KOPT-K1 (cell line): ENCODE data around the gene SNX30.

ENCODE experiments used
- H3K27ac ChIP-seq: fragments of 200-600 bp; sonication (generic); 2 replicates; pipeline ENCODE4 v1.5.1; 2016; ENCODE audit warnings: antibody characterized with exemption, mild to moderate bottlenecking, low read depth, low read length; ENCODE audit not compliant: poor library complexity, severe bottlenecking
- H3K36me3 ChIP-seq: fragments of 200-600 bp; sonication (generic); 2 replicates; pipeline ENCODE4 v1.5.1; 2017; ENCODE audit warnings: antibody characterized with exemption, mild to moderate bottlenecking, low read length, moderate library complexity; ENCODE audit not compliant: insufficient read depth
- H3K9me3 ChIP-seq: fragments of 200-600 bp; sonication (generic); 2 replicates; pipeline ENCODE4 v1.5.1; 2017; ENCODE audit warnings: antibody characterized with exemption, low read length, mild to moderate bottlenecking; ENCODE audit not compliant: insufficient read depth, poor library complexity, severe bottlenecking

SNX30 gene

GRCh38 chr9:112861638-112862555, 111.3 kb downstream of the SNX30 start:
- Histone ChIP-seq H3K9me3 (no peaks in the 10 kb centered on the region), H3K27ac (no peak overlapping the region)

GRCh38 chr9:112863214-112863613, 112.7 kb downstream of the SNX30 start:
- no peaks in the 10 kb centered on the region for H3K36me3 ChIP-seq
- H3K9me3 ChIP-seq = no peaks in the 10 kb centered on the region
- H3K27ac ChIP-seq = no peak overlapping the region

More at GRCh38 chr9:112861638-112862555, 111.3 kb downstream of the SNX30 start:
- no peaks in the 10 kb centered on the region for H3K36me3 ChIP-seq

- Histone ChIP-seq H3K9me3 (no peaks in the 10 kb centered on the region), H3K36me3 (no peaks in the 10 kb centered on the region), H3K27ac (no peak overlapping the region)
Measured at GRCh38 chr9:112863746-112864145, 113.2 kb downstream of the SNX30 start.

- H3K36me3 ChIP-seq = no peaks in the 10 kb centered on the region
- no peak overlapping the region for H3K27ac ChIP-seq
- no peaks in the 10 kb centered on the region for H3K9me3 ChIP-seq
Measured at GRCh38 chr9:112864403-112864802, 113.8 kb downstream of the SNX30 start.

- H3K27ac ChIP-seq = no peak overlapping the region
- no peaks in the 10 kb centered on the region for H3K36me3 ChIP-seq
- H3K9me3 ChIP-seq = no peaks in the 10 kb centered on the region
Measured at GRCh38 chr9:112864982-112865381, 114.4 kb downstream of the SNX30 start.

- no peaks in the 10 kb centered on the region for H3K9me3 ChIP-seq
- no peaks in the 10 kb centered on the region for H3K36me3 ChIP-seq
- no peak overlapping the region for H3K27ac ChIP-seq
Measured at GRCh38 chr9:112866662-112867274, 116.2 kb downstream of the SNX30 start.

- no peak overlapping the region for H3K27ac ChIP-seq
- no peaks in the 10 kb centered on the region for H3K36me3 ChIP-seq
- no peaks in the 10 kb centered on the region for H3K9me3 ChIP-seq
Measured at GRCh38 chr9:112867275-112867991, 116.9 kb downstream of the SNX30 start.

- Histone ChIP-seq H3K27ac (no peak overlapping the region), H3K36me3 (no peaks in the 10 kb centered on the region), H3K9me3 (no peaks in the 10 kb centered on the region)
Measured at GRCh38 chr9:112868461-112868860, 117.9 kb downstream of the SNX30 start.

GRCh38 chr9:112869041-112869529, 118.5 kb downstream of the SNX30 start:
- Histone ChIP-seq H3K36me3 (no peaks in the 10 kb centered on the region), H3K27ac (no peak overlapping the region), H3K9me3 (no peaks in the 10 kb centered on the region)

- no peaks in the 10 kb centered on the region for H3K9me3 ChIP-seq
- H3K36me3 ChIP-seq = no peaks in the 10 kb centered on the region
- no peak overlapping the region for H3K27ac ChIP-seq
Measured at GRCh38 chr9:112869917-112870316, 119.4 kb downstream of the SNX30 start.

- Histone ChIP-seq H3K27ac (no peak overlapping the region), H3K9me3 (no peaks in the 10 kb centered on the region)
Measured at GRCh38 chr9:112870556-112870955, 120.0 kb downstream of the SNX30 start.

GRCh38 chr9:112872019-112872418, 121.5 kb downstream of the SNX30 start:
- Histone ChIP-seq H3K36me3 (no peaks in the 10 kb centered on the region), H3K27ac (no peak overlapping the region), H3K9me3 (no peaks in the 10 kb centered on the region)

More at GRCh38 chr9:112870556-112870955, 120.0 kb downstream of the SNX30 start:
- H3K36me3 ChIP-seq = no peaks in the 10 kb centered on the region

- Histone ChIP-seq H3K36me3 (no peaks in the 10 kb centered on the region), H3K9me3 (no peaks in the 10 kb centered on the region), H3K27ac (no peak overlapping the region)
Measured at GRCh38 chr9:112873773-112874405, 123.3 kb downstream of the SNX30 start.

- Histone ChIP-seq H3K27ac (no peak overlapping the region), H3K9me3 (no peaks in the 10 kb centered on the region)
Measured at GRCh38 chr9:112878752-112879151, 128.2 kb downstream of the SNX30 start.

GRCh38 chr9:112880650-112881049, 130.1 kb downstream of the SNX30 start:
- H3K27ac ChIP-seq = no peak overlapping the region
- no peaks in the 10 kb centered on the region for H3K36me3 ChIP-seq
- no peaks in the 10 kb centered on the region for H3K9me3 ChIP-seq

More at GRCh38 chr9:112878752-112879151, 128.2 kb downstream of the SNX30 start:
- H3K36me3 ChIP-seq = no peaks in the 10 kb centered on the region
